Neural crest cell (in vitro differentiated cells): ENCODE measurements around the gene PSMD6. TPM values are rescaled to one million over a fixed set of nuclear protein-coding genes. Genes with fewer than 3 reads are reported as not detected.
A peak's percentile ranks its signal among the peaks of the same experiment; 100 is the strongest.

Experiments used
- DNase-seq: peaks from one replicate; pipeline ENCODE4 v3.0.0; 2021; ENCODE audit warnings: low read depth, mixed read lengths, low spot score
- H3K27ac Mint-ChIP-seq: one replicate; pipeline ENCODE4 v1.8.0; 2021; ENCODE audit warnings: mild to moderate bottlenecking, mixed read lengths; ENCODE audit not compliant: unreplicated experiment
- H3K27me3 Mint-ChIP-seq: 2 replicates; pipeline ENCODE4 v1.8.0; 2021; ENCODE audit warnings: low read depth, mild to moderate bottlenecking, mixed read lengths
- H3K36me3 Mint-ChIP-seq: 2 replicates; pipeline ENCODE4 v1.8.0; 2021; ENCODE audit warnings: low read depth, mild to moderate bottlenecking, mixed read lengths
- H3K4me1 Mint-ChIP-seq: 2 replicates; pipeline ENCODE4 v1.8.0; 2021; ENCODE audit warnings: mixed read lengths
- H3K4me3 Mint-ChIP-seq: one replicate; pipeline ENCODE4 v1.8.0; 2021; ENCODE audit warnings: mild to moderate bottlenecking, mixed read lengths
- H3K9me3 Mint-ChIP-seq: 2 replicates; pipeline ENCODE4 v1.8.0; 2021; ENCODE audit warnings: mixed read lengths
- CTCF ChIP-seq: fragments of 200-600 bp; sonication (generic); conservative IDR thresholded peaks from 2 replicates; pipeline ENCODE4 v1.5.0; 2021; ENCODE audit warnings: antibody characterized with exemption, mild to moderate bottlenecking
- total RNA-seq: library from RNA; stranded (reverse); gene quantifications from 2 replicates; pipeline ENCODE4 v1.2.1, GENCODE V29; 2021

Gene PSMD6
- total RNA-seq, 1 donor from 2014 or later = 103 TPM

GRCh38 chr3:63992516-63993209 is 30.6 kb downstream of the PSMD6 start:
- TF ChIP-seq CTCF = no peak
- no peak for DNase-seq
- Mint-ChIP-seq H3K27ac (peak overlapping the region; percentile 8), H3K4me3 (no peak overlapping the region), H3K36me3 (peaks cover 21% of the 10 kb centered on the region), H3K27me3 (no peaks in the 10 kb centered on the region), H3K4me1 (peaks cover 16% of the 10 kb centered on the region), H3K9me3 (no peaks in the 10 kb centered on the region)

GRCh38 chr3:63991666-63992065 is 31.6 kb downstream of the PSMD6 start:
- H3K4me1 Mint-ChIP-seq = peaks cover 16% of the 10 kb centered on the region
- no peaks in the 10 kb centered on the region for H3K27me3 Mint-ChIP-seq
- no peak for TF ChIP-seq CTCF
- H3K4me3 Mint-ChIP-seq = no peak overlapping the region
- H3K36me3 Mint-ChIP-seq = peaks cover 19% of the 10 kb centered on the region
- no peak for DNase-seq
- peak overlapping the region; percentile 58 for H3K27ac Mint-ChIP-seq
- H3K9me3 Mint-ChIP-seq = no peaks in the 10 kb centered on the region

- peak overlapping the region; percentile 68 for H3K27ac Mint-ChIP-seq
- H3K27me3 Mint-ChIP-seq = no peaks in the 10 kb centered on the region
- no peak for DNase-seq
- peaks cover 16% of the 10 kb centered on the region for H3K4me1 Mint-ChIP-seq
- TF ChIP-seq CTCF = no peak
- H3K9me3 Mint-ChIP-seq = no peaks in the 10 kb centered on the region
- peaks cover 13% of the 10 kb centered on the region for H3K36me3 Mint-ChIP-seq
- H3K4me3 Mint-ChIP-seq = no peak overlapping the region
Measured at GRCh38 chr3:63990733-63991132, 32.6 kb downstream of the PSMD6 start.

- H3K4me1 Mint-ChIP-seq = peaks cover 20% of the 10 kb centered on the region
- H3K36me3 Mint-ChIP-seq = peaks cover 16% of the 10 kb centered on the region
- H3K9me3 Mint-ChIP-seq = no peaks in the 10 kb centered on the region
- DNase-seq = no peak
- H3K27me3 Mint-ChIP-seq = no peaks in the 10 kb centered on the region
- peak overlapping the region; percentile 69 for H3K27ac Mint-ChIP-seq
- TF ChIP-seq CTCF = no peak
- H3K4me3 Mint-ChIP-seq = no peak overlapping the region
Measured at GRCh38 chr3:63990204-63990603, 33.1 kb downstream of the PSMD6 start.

GRCh38 chr3:63988943-63989342 is 34.4 kb downstream of the PSMD6 start:
- Mint-ChIP-seq H3K4me1 (peaks cover 20% of the 10 kb centered on the region), H3K36me3 (peaks cover 18% of the 10 kb centered on the region), H3K27ac (no peak overlapping the region), H3K9me3 (no peaks in the 10 kb centered on the region), H3K27me3 (no peaks in the 10 kb centered on the region), H3K4me3 (no peak overlapping the region)
- no peak for DNase-seq
- TF ChIP-seq CTCF = no peak
